NCI-H1417 (cell line): Measurements from ENCODE around the gene LRRC14B.
"Not testable (repeated sequence)": the region's sequence is repeated elsewhere in the genome, so short reads cannot be mapped to it uniquely, and the experiment has no call there.

Experiments
- DNase-seq, 3 experiments: peaks; one replicate each; lab custom pipeline; 2025; lab: John Stamatoyannopoulos, UW

Gene LRRC14B

GRCh38 chr5:208449-209114 lies 17.3 kb downstream of the LRRC14B start:
- DNase-seq = no peak

GRCh38 chr5:213803-214395 lies 22.6 kb downstream of the LRRC14B start:
- no peak for DNase-seq

- not testable (repeated sequence) for DNase-seq
These were observed 24.0 kb downstream of the LRRC14B start for GRCh38 chr5:215256-215655.

GRCh38 chr5:216076-216475 lies 24.8 kb downstream of the LRRC14B start:
- DNase-seq = not testable (repeated sequence)

DNA sequence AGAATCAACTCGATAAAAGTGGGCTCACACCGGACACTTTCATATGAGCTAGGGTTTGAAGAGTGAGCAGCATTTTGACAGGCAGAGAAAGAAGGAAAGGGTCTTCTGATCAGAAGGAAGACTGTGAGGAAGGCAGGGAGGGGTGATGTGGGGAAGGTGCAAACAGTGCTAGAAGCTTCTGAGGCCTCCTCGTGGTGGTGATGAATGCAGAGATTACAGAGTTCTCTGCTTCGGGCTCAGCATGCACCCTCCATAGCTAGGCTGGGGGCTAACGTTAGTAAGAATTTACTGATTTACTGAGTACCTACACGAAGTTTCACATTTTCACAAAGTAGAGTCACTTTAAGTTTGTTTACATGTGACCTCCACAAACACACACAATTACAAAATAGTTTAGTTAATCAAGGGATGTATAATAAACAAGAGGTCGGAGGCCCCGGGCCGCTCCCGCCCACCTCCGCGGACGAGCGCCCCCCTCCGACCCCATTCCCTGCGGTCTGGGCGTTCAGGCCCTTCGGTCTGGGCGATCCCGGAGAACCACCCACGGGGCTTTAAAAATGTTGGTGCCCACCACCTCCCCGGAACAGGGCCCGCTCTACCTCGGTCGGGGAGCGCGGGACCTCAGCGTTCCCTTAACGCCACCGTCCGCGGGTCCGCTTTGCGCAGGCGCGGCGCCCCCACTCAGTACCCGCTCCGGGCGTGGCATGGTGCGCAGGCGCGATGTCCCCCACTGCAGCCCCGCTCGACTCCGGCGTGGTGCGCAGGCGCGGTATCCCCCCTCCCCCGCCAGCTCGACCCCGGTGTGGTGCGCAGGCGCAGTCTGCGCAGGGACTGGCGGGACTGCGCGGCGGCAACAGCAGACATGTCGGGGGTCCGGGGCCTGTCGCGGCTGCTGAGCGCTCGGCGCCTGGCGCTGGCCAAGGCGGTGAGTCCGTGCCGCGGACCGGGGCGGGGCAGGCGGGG lies 26.5 kb downstream of the LRRC14B start, which contains the start of the genes CCDC127 and SDHA:
Gene CCDC127, minus strand, starts transcription at position 660 of the 963 bp plus-strand sequence. CDS start 1,304 bp downstream, outside the sequence.
Gene SDHA, plus strand, starts transcription at position 827 of the 963 bp plus-strand sequence. Its CDS starts 36 bp downstream, at position 863.
- peak; percentile 95 to 99 (median 99) for DNase-seq

DNA sequence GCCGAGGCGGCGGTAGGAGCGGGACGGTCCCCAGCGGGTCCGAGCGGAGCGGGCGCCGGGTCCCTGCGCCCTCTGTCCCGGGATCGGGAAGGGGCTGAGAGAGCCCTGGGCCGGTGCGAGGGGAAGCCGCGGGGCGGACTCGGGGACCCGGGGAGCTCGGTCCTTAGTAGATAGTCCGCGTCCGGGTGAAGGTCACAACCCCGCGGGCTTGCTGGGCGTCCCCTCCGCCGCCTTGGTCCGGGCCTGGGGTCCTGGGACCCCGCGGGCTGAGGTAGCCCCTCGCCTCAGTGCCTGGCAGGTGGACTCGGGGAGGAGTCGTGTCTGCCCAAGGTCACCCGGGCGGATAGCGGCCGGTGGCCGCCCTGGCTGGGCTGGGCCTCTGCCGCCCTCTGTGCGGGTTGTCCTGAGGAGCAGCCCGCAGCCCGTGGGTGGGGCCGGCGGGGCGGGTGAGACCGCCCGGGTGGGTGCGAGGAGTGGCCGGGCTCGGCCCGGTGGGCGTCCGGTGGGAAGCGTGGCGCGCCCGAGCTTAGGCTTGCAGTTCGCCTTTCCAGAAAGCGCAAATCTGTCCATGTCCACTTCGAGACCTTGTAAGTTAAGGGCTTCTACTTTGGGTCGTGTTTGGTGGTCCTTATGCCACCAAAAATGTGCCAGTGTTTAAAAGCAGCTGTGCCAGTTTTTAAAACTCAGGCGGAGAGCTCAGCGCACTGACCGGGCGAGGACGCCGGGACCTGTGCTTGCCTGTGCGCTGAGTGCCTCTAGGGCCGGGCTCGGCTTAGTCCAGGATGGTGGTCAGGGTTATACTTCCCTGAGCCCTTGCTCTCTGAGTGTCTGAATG lies 27.4 kb downstream of the LRRC14B start:
- peak in 2 of 3 experiments; percentile 67 to 71 for DNase-seq

- DNase-seq = peak in 1 of 3 experiments; percentile 21
These were observed 28.2 kb downstream of the LRRC14B start for GRCh38 chr5:219460-219863.

GRCh38 chr5:219991-220390 lies 28.7 kb downstream of the LRRC14B start:
- no peak for DNase-seq

- not testable (repeated sequence) for DNase-seq
These were observed 31.8 kb downstream of the LRRC14B start for GRCh38 chr5:222951-223715.

GRCh38 chr5:223791-224190 lies 32.5 kb downstream of the LRRC14B start:
- no peak for DNase-seq

DNA sequence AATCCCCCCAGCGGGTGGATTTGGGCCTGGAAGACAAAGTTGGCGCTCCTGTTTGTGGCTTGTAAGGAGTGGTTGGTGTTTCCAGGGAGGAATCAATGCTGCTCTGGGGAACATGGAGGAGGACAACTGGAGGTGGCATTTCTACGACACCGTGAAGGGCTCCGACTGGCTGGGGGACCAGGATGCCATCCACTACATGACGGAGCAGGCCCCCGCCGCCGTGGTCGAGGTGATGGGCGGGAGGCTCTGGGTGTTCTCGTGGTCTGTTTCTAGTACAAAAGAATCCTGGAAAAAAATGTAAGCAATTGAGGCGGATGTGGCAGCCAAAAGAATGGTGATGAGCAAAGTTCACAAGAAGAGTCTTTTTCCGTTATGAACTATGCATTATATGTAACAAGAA lies 34.0 kb downstream of the LRRC14B start:
- no peak for DNase-seq

- DNase-seq = not testable (repeated sequence)
These were observed 36.1 kb downstream of the LRRC14B start for GRCh38 chr5:227375-227774.

GRCh38 chr5:228886-229285 lies 37.6 kb downstream of the LRRC14B start:
- no peak for DNase-seq

DNA sequence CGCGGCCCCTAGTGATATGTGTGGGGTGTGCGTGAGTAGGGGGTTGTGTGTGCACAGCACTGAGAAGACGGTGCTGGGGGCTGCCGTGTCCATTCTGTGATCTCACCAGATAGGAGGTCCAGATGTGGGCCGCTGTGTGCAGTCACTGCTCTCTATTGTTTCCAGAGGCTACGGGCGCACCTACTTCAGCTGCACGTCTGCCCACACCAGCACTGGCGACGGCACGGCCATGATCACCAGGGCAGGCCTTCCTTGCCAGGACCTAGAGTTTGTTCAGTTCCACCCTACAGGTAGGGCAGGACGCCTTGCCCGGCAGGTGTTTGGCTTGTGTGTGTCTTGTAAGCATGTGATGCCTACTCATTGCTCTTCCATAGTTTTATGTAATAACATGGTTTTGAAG lies 39.4 kb downstream of the LRRC14B start:
- no peak for DNase-seq

GRCh38 chr5:231661-232060 lies 40.4 kb downstream of the LRRC14B start:
- DNase-seq = no peak

- DNase-seq = not testable (repeated sequence)
These were observed 42.1 kb downstream of the LRRC14B start for GRCh38 chr5:233426-233825.

GRCh38 chr5:234450-234849 lies 43.2 kb downstream of the LRRC14B start:
- DNase-seq = no peak

- DNase-seq = not testable (repeated sequence)
These were observed 44.2 kb downstream of the LRRC14B start for GRCh38 chr5:235527-235926.

- not testable (repeated sequence) for DNase-seq
These were observed 46.6 kb downstream of the LRRC14B start for GRCh38 chr5:237931-238330.

DNA sequence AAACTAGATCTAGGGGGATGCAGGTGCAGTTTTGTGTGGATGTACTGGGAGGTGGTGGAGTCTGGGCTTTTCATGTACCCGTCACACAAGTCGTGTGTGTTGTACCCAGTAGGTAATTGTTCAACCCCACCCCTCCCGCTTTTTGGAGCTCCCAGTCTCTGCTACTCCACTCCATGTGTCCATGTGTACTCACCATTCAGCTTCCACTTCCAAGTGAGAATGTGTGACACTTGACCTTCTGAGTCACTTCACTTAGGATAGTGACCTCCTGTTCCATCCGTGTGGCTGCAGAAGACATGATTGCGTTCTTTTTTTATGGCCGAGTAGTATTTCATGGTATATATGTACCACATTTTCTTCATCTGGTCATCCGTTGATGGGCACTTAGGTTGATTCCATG lies 49.3 kb downstream of the LRRC14B start:
- not testable (repeated sequence) for DNase-seq
